A549 (cell line): ENCODE measurements around the gene RUNX2.

Experiments
- BCL3 ChIP-seq: fragments of >200 bp; sonication (Bioruptor Twin); formaldehyde crosslinking; IDR thresholded peaks from 3 replicates; pipeline ENCODE4 v1.6.1; 2016
- CEBPB ChIP-seq, 2 experiments: fragments of >200 bp in 1 of 2; sonication (Bioruptor Twin) in 1 of 2; formaldehyde crosslinking in 1 of 2; IDR thresholded peaks; 2 replicates each; pipeline ENCODE4 v1.6.1; 2012 to 2016
- CTCF ChIP-seq: fragments of >200 bp; sonication (Bioruptor Twin); formaldehyde crosslinking; IDR thresholded peaks from 3 replicates; pipeline ENCODE4 v1.5.1; 2016
- HOXB13 ChIP-seq: fragments of 250-450 bp; sonication (Bioruptor Pico); IDR thresholded peaks from 2 replicates; pipeline ENCODE4 v1.5.0; 2020; ENCODE audit warnings: low read depth, mild to moderate bottlenecking, moderate library complexity
- MAFK ChIP-seq: fragments of 450-650 bp; IDR thresholded peaks from 2 replicates; pipeline ENCODE4 v1.6.1; 2014; ENCODE audit not compliant: partially characterized antibody
- MAZ ChIP-seq: fragments of 150-350 bp; IDR thresholded peaks from 2 replicates; pipeline ENCODE4 v1.6.1; 2014; ENCODE audit warnings: antibody characterized with exemption, low read depth, low read length, borderline replicate concordance
- MYC ChIP-seq: IDR thresholded peaks from 2 replicates; pipeline ENCODE4 v1.6.1; 2012; ENCODE audit warnings: mild to moderate bottlenecking, inconsistent platforms, low read length, improper control_type of control experiment, borderline replicate concordance
- PHF8 ChIP-seq: fragments of 200-600 bp; sonication (generic); IDR thresholded peaks from 2 replicates; pipeline ENCODE4 v1.6.1; 2016; ENCODE audit warnings: low read depth, mild to moderate bottlenecking, antibody characterized with exemption, moderate library complexity, borderline replicate concordance
- POLR2A ChIP-seq: IDR thresholded peaks from 2 replicates; pipeline ENCODE4 v1.6.1; 2012; ENCODE audit warnings: mild to moderate bottlenecking, low read length
- RAD21 ChIP-seq, 2 experiments: fragments of >200 bp in 1 of 2; sonication (Bioruptor Twin) in 1 of 2; formaldehyde crosslinking in 1 of 2; IDR thresholded peaks in 1 of 2; conservative IDR thresholded peaks in 1 of 2; 2 replicates in 1 of 2; 3 replicates in 1 of 2; pipeline ENCODE4 v1.6.1; 2012 to 2018; ENCODE audit warnings: inconsistent platforms in 1 of 2
- RNF2 ChIP-seq: fragments of 200-600 bp; sonication (generic); IDR thresholded peaks from 2 replicates; pipeline ENCODE4 v1.6.1; 2016; ENCODE audit warnings: low read depth, mild to moderate bottlenecking, antibody characterized with exemption, moderate library complexity, borderline replicate concordance
- ZFP36 ChIP-seq: fragments of 450-650 bp; IDR thresholded peaks from 2 replicates; pipeline ENCODE4 v1.6.1; 2014; ENCODE audit warnings: borderline replicate concordance; ENCODE audit not compliant: partially characterized antibody

GRCh38 chr6:45540375-45540920, 212.3 kb downstream of the RUNX2 start:
- no peak for TF ChIP-seq MAFK
- TF ChIP-seq MAZ: no peak
- no peak for TF ChIP-seq CTCF
- no peak for TF ChIP-seq POLR2A
- TF ChIP-seq BCL3: no peak
- no peak for TF ChIP-seq HOXB13
- TF ChIP-seq ZFP36: no peak
- TF ChIP-seq PHF8: no peak
- TF ChIP-seq RAD21 (conservative IDR thresholded peaks at IDR 0.05 in 1 of 2, IDR thresholded peaks at IDR 0.05 in 1 of 2): no peak
- no peak for TF ChIP-seq CEBPB (IDR thresholded peaks at IDR 0.05)
- no peak for TF ChIP-seq RNF2
- TF ChIP-seq MYC: no peak
